CD4-positive, alpha-beta T cell treated with Interferon gamma for 1 hour (primary cell): ENCODE measurements around the gene FAM237B.

Experiments
- DNase-seq: peaks from one replicate; pipeline ENCODE4 v3.0.0-alpha.2; 2020

The FAM237B gene

GRCh38 chr7:90290244-90291113 is 30.6 kb downstream of the FAM237B start:
- DNase-seq = no peak

- DNase-seq = no peak
These were observed 33.0 kb downstream of the FAM237B start for GRCh38 chr7:90288154-90288553.

- DNase-seq = no peak
These were observed 44.9 kb downstream of the FAM237B start for GRCh38 chr7:90276033-90276728.

- DNase-seq = no peak
These were observed 46.9 kb downstream of the FAM237B start for GRCh38 chr7:90274161-90274560.

- DNase-seq = no peak
These were observed 48.9 kb downstream of the FAM237B start for GRCh38 chr7:90272242-90272641.

- no peak for DNase-seq
These were observed 49.4 kb downstream of the FAM237B start for GRCh38 chr7:90271753-90272152.

GRCh38 chr7:90270431-90271178 is 50.5 kb downstream of the FAM237B start:
- no peak for DNase-seq

GRCh38 chr7:90269163-90269562 is 51.9 kb downstream of the FAM237B start:
- no peak for DNase-seq

GRCh38 chr7:90267263-90267858 is 53.7 kb downstream of the FAM237B start:
- DNase-seq = no peak

- no peak for DNase-seq
These were observed 54.3 kb downstream of the FAM237B start for GRCh38 chr7:90266808-90267207.
